ENCODE measurements around the gene LRRC28.

The LRRC28 gene

DNA sequence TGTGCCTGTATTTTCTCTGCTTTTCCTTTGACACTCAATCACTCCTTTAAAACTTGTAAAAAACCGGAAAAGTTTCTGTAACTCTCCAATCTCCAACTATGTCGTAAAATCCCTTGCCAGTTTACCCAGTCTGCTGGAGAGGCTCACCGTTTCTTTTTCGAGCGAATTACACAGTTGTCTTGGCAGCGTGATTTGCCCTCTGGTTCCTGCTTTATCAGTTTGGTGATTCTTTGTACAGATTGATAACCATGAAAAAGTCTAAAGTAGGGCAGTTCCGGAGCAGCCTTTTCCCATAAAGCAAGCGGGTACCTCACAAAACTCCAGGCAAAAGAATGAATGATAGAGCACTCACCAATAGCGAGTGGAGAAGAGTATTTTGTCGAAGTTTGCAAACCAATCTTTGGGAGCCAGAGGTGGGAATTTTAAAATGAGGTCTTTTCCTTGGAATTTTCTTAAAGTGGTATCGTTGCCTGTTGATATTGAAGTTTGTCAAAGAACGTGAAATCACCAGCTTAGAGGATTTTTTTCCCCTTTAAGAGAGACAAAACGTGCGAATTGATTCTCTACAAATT is 1.9 kb upstream of the LRRC28 start, which contains the start of gene TTC23 (continued):
- TF ChIP-seq, protein P1, sequence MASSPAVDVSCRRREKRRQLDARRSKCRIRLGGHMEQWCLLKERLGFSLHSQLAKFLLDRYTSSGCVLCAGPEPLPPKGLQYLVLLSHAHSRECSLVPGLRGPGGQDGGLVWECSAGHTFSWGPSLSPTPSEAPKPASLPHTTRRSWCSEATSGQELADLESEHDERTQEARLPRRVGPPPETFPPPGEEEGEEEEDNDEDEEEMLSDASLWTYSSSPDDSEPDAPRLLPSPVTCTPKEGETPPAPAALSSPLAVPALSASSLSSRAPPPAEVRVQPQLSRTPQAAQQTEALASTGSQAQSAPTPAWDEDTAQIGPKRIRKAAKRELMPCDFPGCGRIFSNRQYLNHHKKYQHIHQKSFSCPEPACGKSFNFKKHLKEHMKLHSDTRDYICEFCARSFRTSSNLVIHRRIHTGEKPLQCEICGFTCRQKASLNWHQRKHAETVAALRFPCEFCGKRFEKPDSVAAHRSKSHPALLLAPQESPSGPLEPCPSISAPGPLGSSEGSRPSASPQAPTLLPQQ (tag by site-specific recombination; IDR thresholded peaks at IDR 0.05), result peak; percentile 100
- TF ChIP-seq ZNF561 (tag by site-specific recombination; IDR thresholded peaks at IDR 0.05; ENCODE audit: borderline replicate concordance), result 0 out of 2 replicates have a peak, but pooled peaks have one; percentile 73
- peak; percentile 43; the same call in 1 of the 2 replicates for TF ChIP-seq ZNF2 (tag by site-specific recombination; IDR thresholded peaks at IDR 0.05)
- TF ChIP-seq RBAK (tag by site-specific recombination; IDR thresholded peaks at IDR 0.05), result no peak
- TF ChIP-seq HOXD13 (CRISPR knock-in tag; IDR thresholded peaks at IDR 0.05; ENCODE audit: borderline replicate concordance), result peak; percentile 21; the same call in 1 of the 2 replicates
- TF ChIP-seq ZFP69B (tag by site-specific recombination; IDR thresholded peaks at IDR 0.05), result peak; percentile 99
- TF ChIP-seq ZNF37A (tag by site-specific recombination; IDR thresholded peaks at IDR 0.05), result no peak
- peak; percentile 98 for TF ChIP-seq ZNF660 (tag by site-specific recombination; IDR thresholded peaks at IDR 0.05)
- peak; percentile 75 for TF ChIP-seq ZNF362 (tag by site-specific recombination; IDR thresholded peaks at IDR 0.05)

DNA sequence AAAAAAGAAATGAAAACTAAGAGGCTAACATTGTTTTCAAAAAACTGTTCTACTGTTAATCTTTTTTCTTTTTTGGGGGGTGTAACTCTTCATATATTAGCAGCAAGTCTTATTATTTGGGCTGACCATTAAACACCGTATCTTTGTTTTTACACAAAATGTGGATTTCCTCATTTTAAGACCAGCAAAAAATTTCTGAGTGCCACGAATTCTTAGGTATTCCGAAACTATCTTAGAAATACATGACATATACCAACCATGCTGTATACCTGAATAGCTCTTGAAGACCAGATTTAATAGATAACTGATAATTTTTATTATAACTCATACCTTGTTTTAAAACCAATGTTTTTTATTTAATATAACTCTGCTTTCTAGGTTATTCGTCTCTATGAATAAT is 1.3 kb upstream of the LRRC28 start:
- ChIA-PET CTCF (interaction anchor here (0.5 kb wide), 1 partner anchor 404 kb away, joined by 3 read pairs; no protein-coding TSS in a partner anchor), POLR2A (interaction anchor here (0.9 to 1.1 kb wide), 2 partner anchors 8 to 74 kb away, joined by 3 to 4 read pairs; no protein-coding TSS in a partner anchor)
- Histone ChIP-seq H3K36me3 (ENCODE audit: control insufficient read depth in 2 of 2, insufficient read depth in 1 of 2, low read length in 2 of 2) (peaks cover under 1 to 2% of the 10 kb centered on the region in 2 experiments; a peak in 2 of 3 replicates), H3K27ac (ENCODE audit: extremely low read depth, low read depth, low read length) (peak overlapping the region; percentile 93; the same call in 1 of the 2 replicates), H3K9me3 (ENCODE audit: control insufficient read depth, insufficient read depth, low read depth, low read length) (no peaks in the 10 kb centered on the region), H3K4me3 (ENCODE audit: low read depth, low read length) (peak overlapping the region; percentile 80), H3K4me1 (ENCODE audit: control insufficient read depth, insufficient read depth, low read length) (peaks cover 18% of the 10 kb centered on the region; the same call in 1 of the 2 replicates)
- TF ChIP-seq ZIC2 (tag by site-specific recombination; IDR thresholded peaks at IDR 0.05), result no peak
- no peak for TF ChIP-seq ZNF544 (tag by site-specific recombination; IDR thresholded peaks at IDR 0.05)
- TF ChIP-seq ZNF658 (tag by site-specific recombination; IDR thresholded peaks at IDR 0.05), result no peak
- no peak for TF ChIP-seq ZNF660 (tag by site-specific recombination; IDR thresholded peaks at IDR 0.05)
- TF ChIP-seq KLF7 (tag by site-specific recombination; IDR thresholded peaks at IDR 0.05; ENCODE audit: borderline replicate concordance), result no peak
- TF ChIP-seq ZNF610 (tag by site-specific recombination; IDR thresholded peaks at IDR 0.05; ENCODE audit: borderline replicate concordance), result no peak
- no peak for TF ChIP-seq ZBTB48 (tag by site-specific recombination; IDR thresholded peaks at IDR 0.05)
- no peak for TF ChIP-seq ZNF311 (tag by site-specific recombination; IDR thresholded peaks at IDR 0.05; ENCODE audit: borderline replicate concordance)
- TF ChIP-seq ZNF121 (tag by site-specific recombination; IDR thresholded peaks at IDR 0.05), result no peak
- TF ChIP-seq SP3 (tag by site-specific recombination; IDR thresholded peaks at IDR 0.05), result no peak

DNA sequence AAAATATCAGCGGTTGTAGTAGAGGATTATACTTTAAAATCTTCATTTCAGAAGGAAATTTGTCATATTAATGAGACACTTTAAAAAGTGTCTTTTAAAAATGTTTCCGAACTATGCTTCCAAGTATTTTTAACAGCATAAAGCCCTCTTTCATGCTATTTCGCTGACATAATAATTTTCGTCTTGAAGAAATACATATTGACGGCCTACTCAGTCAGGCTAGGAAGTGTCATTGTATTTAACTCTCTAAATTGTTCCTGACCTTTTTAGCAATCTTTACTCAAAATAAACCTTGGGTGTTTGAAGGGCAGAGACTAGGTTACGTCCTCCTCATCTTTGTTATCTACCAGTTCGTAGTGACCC is 806 bp upstream of the LRRC28 start:
- ChIA-PET CTCF (interaction anchor here (0.5 to 4.9 kb wide), 5 partner anchors 22 to 1089 kb away, joined by 3 to 36 read pairs (median 3); no protein-coding TSS in a partner anchor), POLR2A (interaction anchor here (0.5 to 2.9 kb wide), 6 partner anchors 9 to 316 kb away, joined by 3 to 14 read pairs (median 4); partner anchors contain the start of gene MEF2A)
- H3K36me3 ChIP-seq (ENCODE audit: control insufficient read depth in 2 of 2, insufficient read depth in 1 of 2, low read length in 2 of 2), result no peaks in the 10 kb centered on the region
- H3K27ac ChIP-seq (ENCODE audit: extremely low read depth, low read depth, low read length), result peak overlapping the region; percentile 93
- H3K4me3 ChIP-seq (ENCODE audit: low read depth, low read length), result peak overlapping the region; percentile 68
- TF ChIP-seq ZNF354C (tag by site-specific recombination; IDR thresholded peaks at IDR 0.05; ENCODE audit: borderline replicate concordance, low read depth) (no peak), ZNF211 (tag by site-specific recombination; IDR thresholded peaks at IDR 0.05; ENCODE audit: low read depth) (no peak), ZNF776 (tag by site-specific recombination; IDR thresholded peaks at IDR 0.05; ENCODE audit: borderline replicate concordance) (no peak), ZNF76 (tag by site-specific recombination; IDR thresholded peaks at IDR 0.05; ENCODE audit: borderline replicate concordance, low read depth) (no peak), ZNF394 (tag by site-specific recombination; IDR thresholded peaks at IDR 0.05; ENCODE audit: borderline replicate concordance) (no peak), ZNF146 (tag by site-specific recombination; IDR thresholded peaks at IDR 0.05) (no peak), ZNF510 (tag by site-specific recombination; IDR thresholded peaks at IDR 0.05; ENCODE audit: insufficient replicate concordance) (no peak), SCRT1 (tag by site-specific recombination; IDR thresholded peaks at IDR 0.05; ENCODE audit: borderline replicate concordance) (no peak), ZNF548 (tag by site-specific recombination; IDR thresholded peaks at IDR 0.05) (no peak), ZBTB26 (tag by site-specific recombination; optimal IDR thresholded peaks at IDR 0.05) (no peak), ZSCAN30 (tag by site-specific recombination; IDR thresholded peaks at IDR 0.05) (no peak), YY2 (tag by site-specific recombination; IDR thresholded peaks at IDR 0.05) (no peak), ZNF596 (tag by site-specific recombination; IDR thresholded peaks at IDR 0.05) (no peak)
- no peaks in the 10 kb centered on the region for H3K9me3 ChIP-seq (ENCODE audit: control insufficient read depth, insufficient read depth, low read depth, low read length)
- peaks cover 18% of the 10 kb centered on the region; the same call in 1 of the 2 replicates for H3K4me1 ChIP-seq (ENCODE audit: control insufficient read depth, insufficient read depth, low read length)
